HG02943 (cell line): Measurements from ENCODE around the gene PPP1R15A.
"Not testable (repeated sequence)": the region's sequence is repeated elsewhere in the genome, so short reads cannot be mapped to it uniquely, and the experiment has no call there.

Experiments
- ATAC-seq: cut with Tn5 transposase; IDR thresholded peaks from one replicate; pipeline ENCODE4 v1.9.1; 2021; ENCODE audit warnings: mild to moderate bottlenecking, low read depth, moderate library complexity; ENCODE audit not compliant: unreplicated experiment

The PPP1R15A gene

DNA sequence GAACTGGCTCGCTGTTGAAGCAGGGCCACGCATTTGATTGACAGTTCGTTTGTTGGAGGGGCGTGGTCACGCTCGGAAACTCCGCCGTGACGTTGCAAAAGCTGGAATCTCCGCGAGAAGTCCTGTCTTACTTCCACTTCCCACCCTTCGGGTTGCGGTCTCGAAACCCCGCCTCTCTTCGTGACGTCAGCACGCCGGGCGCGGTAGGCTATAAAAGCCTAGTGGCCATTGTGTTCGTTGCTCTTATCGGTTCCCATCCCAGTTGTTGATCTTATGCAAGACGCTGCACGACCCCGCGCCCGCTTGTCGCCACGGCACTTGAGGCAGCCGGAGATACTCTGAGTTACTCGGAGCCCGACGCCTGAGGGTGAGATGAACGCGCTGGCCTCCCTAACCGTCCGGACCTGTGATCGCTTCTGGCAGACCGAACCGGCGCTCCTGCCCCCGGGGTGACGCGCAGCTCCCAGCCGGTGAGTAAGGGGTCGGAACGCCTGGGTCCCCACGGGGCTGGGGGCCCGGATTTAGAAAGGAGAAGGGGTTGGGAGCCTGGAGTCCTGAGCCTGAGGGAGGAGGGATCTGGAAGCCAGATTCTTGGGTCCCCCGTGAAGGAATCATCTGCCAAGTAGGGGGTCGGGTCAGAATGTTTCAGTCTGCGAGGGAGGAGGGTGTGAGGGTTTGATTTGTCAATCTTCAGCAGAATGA is at the start of gene PPP1R15A:
Gene PPP1R15A (plus strand): TSS at position 240 of the 702 bp plus-strand sequence. CDS start 813 bp downstream, outside the sequence.
- peak; percentile 41 for ATAC-seq

DNA sequence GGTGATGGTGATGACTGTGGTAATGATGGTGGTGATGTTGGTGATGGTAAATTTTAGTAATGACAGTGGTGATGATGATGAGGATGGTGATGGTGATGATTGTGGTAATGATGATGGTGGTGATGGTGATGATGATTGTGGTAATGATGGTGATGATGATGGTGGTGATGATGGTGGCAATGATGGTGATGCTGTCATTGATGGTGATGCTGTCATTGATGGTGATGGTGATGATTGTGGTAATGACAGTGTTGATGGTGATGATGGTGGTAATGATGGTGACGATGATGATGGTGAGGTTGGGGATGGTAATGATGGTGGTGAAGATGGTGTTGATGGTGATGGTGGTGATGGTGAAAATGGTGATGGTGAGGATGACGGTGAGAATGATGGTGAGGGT is 49.7 kb upstream of the PPP1R15A start:
- ATAC-seq: no peak

DNA sequence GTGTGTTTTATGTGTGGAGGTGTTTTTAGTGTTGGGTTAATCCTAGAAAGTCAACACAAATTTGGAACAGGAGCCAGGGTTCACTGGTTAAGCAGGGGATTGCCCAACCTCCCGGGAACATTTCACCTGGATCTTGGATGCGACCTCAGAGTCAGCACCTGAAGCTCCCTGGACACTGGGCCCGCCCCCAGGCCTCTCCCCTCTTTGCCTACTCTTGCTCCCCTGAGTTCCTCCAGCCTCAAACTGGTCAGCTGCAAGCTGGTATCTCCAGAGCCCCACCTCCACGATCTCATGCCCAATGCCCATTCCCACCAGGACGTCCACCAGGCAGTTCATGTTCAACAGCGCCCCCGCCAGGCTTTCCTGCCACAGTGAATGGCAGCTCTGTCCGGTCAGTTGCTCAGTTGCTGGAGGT is 45.6 kb upstream of the PPP1R15A start:
- ATAC-seq: no peak

DNA sequence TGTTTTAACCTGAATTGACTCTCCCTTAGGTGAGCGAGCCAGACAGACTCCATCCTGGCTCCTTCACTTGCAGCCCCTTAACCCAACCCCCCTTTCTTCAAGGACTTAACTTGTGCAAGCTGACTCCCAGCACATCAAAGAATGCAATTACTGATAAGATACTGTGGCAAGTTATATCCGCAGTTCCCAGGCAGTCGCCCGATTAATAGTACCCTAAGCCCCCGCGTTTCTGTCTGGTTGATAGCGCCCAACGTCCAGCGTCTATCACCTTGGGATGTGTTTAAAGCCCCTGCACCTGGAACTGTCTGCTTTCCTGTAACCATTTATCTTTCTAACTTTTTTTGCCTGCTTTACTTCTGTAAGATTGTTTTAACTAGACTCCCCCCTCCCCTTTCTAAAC is 42.1 kb upstream of the PPP1R15A start:
- no peak for ATAC-seq

DNA sequence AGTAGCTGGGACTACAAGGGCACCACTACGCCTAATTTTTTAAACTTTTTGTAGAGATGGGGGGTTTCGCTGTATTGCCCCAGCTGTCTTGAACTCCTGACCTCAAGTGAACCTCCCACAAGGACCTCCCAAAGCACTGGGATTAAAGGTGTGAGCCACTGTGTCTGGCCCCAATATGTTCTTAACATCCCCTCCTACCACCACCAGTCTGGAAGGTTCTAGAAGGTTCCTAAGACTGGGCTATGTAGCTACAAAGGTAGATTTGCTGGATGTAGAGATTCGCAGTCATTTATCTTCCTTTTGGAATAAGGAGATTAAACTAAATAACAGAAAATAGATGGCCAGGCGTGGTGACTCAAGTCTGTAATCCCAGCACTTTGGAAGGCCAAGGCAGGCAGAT is 41.3 kb upstream of the PPP1R15A start:
- ATAC-seq: no peak

DNA sequence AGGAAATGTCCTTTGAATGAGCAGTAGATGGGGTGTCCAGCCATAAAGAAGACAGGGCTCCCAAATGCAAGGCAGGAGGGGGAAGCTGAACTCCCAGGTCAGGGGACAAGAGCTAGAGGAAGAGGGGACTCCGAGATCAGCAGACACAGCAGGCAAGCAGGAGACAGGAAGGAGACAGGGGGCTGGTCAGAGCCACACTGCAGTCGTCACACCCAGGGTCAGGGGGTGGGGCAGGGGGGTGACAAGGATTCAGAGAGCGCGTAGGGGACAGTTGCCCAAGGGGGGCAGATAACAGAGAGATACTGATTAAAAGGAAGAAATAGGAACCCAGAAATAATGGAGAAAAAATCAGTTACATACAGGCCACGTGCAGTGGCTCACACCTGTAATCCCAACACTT is 39.2 kb upstream of the PPP1R15A start:
- ATAC-seq: no peak

DNA sequence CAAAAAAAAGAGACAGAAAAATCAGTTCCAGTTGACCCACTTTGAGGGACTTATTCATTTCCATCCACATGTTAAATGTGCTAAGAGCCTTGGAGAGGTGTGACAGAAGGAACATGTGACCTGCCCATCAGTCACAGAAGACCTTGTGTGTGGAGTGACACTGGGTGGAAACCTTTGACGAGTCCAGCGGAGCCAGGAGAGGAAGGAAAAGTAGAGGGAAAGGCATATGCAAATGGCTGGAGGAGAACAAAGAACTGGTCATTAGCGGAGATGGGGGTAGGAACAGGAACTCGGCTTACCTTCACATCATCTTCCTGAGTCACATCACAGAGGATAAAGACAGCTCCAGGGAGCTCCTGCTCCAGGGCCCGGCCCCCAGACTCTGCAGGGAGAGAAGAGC is 38.2 kb upstream of the PPP1R15A start:
- ATAC-seq: no peak

DNA sequence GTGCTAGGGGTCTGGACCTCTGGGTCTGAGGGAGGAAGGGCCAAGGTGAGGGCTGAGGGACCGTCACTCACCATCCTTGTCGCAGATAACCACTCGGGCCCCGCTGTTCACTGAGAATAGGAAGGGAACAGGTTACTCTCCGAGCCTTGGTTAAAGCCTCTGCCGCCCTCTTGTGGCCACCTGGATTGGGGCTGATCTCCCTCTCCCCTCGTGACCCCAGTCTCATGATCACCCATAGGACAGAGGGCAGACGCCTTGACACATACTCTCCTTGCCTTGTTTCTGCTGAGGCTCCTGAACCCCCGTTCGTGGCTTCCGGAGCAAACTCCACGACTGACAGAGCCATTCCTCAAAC is 36.5 kb upstream of the PPP1R15A start:
- no peak for ATAC-seq

DNA sequence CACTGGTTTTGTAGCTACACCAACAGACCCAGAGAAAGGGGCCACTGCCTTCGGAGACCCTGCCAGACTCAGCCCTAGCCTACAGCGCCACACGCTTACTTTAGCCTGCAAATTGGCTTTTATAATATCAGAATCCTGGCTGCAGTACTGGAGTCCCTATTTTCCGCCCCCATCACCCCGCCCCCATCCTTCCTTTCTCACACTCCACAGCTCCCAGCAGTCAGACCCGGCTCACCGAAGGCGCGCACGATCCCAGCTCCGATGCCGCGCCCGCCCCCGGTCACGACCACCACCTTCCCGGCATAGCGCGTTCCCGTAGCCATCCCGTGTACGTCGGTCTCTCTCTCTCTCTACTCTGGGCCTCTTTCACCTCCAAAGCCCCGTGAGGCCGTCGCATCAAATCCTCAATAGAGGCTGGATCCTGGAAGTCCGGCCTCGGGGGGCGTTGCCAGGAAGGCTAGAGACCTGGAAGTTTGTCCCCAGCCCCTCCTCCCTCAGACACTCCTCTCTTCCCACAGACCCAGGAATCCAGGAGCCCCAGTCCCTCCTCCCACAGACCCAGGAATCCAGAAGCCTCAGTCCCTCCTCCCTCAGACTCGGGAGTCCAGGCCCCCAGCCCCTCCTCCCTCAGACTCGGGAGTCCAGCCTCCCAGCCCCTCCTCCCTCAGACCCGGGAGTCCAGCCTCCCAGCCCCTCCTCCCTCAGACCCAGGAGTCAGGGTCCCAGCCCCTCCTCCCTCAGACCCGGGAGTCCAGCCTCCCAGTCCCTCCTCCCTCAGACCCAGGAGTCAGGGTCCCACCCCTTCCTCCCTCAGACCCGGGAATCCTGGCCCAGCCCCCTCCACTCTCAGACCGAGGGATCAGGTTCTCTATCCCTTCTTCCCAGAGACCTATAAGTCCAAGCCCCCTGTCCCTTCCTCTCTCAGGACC is 35.9 kb upstream of the PPP1R15A start, which contains the start of gene HSD17B14:
Gene HSD17B14 (minus strand): TSS at position 403 of the 929 bp plus-strand sequence. CDS start 80 bp downstream, at position 323.
- no peak for ATAC-seq

DNA sequence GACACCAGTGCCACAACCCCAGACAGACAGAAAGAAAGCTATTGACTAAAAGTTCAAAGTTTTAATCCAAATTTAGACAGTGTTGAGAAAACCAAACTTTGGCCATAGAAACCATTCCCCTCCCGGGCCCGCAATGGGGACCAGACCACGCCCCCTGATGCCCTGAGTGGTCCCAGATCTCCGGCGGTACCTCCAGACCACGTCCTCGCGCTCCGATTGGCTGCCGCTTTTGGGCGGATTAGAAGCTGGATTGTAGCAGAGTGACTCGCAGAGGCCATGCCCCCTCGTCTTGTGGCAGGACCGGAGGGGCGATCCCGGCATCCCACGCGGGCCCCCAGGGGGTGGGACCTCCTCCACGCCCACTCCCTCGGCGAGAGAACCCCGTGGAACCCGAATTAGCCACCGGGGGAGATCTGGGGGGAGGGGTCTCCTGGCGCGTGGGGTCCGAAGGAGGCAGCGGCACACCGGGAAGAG is 35.1 kb upstream of the PPP1R15A start:
- ATAC-seq: no peak

DNA sequence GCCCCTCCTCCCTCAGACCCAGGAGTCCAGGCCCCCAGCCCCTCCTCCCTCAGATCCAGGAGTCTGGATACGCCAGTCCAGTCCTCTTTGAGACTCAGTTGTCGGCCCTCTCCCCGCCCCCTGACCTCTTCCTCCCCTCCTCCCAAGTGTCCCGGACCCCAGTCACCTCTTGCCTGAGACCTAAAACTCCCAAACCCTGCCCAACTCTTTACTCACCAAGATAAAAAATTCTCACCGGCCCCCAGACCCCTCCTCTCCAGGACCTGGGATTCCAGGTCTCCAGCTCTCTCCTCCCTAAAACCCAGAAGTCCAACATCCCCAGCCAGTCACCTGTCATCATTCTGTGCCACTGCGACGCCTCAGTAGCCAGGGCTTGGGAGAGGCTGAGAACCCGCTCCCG is 34.5 kb upstream of the PPP1R15A start:
- no peak for ATAC-seq

DNA sequence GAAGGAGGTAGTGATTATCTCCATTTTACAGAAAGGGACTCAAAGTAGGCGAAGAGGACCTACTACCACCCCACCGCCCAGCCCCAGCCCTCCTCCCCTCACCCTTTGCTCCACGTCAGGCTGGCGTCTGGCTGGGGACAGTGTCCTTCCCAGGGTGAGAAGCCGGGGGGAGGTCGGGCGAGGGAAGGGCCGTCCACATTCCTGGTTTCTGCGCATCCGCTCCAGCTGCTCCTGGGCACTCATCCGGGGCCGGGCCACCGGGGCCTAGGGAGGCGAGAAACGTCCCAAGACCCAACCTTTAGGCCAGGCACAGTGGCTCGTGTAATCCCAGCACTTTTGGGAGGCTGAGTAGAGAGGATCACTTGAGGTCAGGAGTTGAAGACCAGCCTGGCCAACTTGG is 31.2 kb upstream of the PPP1R15A start:
- ATAC-seq: no peak

DNA sequence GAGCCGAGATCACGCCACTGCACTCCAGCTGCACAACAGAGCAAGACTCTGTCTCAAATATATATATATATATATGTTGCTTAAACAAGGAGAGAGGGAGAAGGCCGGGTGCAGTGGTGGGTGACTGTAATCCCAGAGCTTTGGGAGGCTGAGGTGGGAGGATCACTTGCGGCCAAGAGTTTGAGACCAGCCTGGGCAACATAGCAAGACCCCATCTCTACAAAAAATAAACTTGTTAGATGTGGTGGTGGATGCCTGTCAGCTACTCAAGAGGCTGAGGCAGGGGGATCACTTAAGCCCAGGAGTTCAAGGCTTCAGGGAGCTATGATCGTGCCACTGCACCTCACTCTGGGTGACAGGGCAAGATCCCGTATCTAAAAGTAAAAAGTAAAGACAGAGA is 30.6 kb upstream of the PPP1R15A start:
- no peak for ATAC-seq

DNA sequence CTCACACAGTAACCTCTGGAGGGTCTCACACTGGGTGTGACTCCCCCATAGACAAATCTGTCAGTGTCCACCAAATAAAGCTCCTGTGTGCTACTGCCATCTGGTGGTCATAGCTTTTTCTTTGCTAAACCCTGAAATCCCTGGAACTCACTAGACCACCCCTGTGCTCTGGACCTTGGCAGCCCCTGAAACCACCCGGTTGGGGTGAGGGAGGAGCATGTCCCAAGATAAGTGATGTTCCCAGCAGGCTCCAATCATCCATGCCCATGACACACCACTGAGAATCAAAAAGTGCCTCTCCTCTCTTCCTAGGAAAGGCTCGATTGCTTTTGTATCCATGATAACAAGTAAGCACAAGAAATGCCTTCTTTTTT is 29.4 kb upstream of the PPP1R15A start:
- ATAC-seq: no peak

DNA sequence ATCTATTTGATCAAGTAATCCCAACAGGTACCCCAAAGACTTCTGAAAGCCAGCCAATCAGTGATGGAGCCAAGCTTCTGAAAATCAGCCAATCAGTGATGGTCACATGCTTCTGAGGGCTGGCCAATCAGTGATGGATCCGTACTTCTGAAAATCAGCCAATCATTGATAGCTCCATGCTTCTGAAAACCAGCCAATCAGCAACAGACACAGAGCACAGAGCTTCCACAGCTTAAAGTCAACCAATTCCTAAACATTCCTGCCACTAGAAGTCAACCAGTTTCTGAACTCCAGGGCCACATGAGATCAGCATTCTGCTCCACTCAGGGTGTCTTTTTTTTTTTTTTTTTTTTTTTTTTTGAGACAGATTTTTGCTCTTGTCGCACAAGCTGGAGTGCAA is 27.7 kb upstream of the PPP1R15A start:
- no peak for ATAC-seq

DNA sequence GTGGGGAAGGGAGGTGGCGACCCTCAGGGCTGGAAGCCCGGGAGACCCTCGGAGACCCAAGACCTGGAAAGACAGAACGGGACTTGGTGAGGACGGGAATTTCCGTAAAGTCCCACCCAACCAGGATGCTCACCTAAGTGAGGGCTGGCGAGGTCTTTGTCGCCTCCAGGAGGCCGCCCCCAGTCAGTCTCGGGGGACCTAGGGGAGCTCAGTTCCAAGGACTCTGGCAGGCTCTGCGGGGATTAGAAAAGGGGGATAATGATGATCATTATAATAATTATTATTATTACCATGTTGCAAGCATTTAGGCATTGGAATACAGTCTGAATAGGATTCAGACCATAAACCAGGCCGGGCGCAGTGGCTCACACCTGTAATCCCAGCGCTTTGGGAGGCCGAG is 26.8 kb upstream of the PPP1R15A start:
- no peak for ATAC-seq

DNA sequence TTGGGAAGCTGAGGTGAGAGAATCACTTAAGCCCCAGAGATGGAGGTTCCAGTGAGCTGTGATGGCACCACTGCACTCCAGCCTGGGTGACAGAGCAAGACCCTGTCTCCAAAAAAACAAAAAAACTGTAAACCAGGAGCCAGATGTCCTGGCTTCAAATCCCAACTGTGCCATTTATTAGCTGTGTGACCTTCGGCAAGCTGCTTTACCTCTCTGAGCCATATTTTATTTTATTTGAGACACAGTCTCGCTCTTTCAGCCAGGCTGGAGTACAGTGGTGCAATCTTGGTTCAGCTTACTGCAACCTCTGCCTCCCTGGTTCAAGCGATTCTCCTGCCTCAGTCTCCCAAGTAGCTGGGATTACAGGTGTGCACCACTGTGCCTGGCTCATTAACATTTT is 25.6 kb upstream of the PPP1R15A start:
- not testable (repeated sequence) for ATAC-seq

DNA sequence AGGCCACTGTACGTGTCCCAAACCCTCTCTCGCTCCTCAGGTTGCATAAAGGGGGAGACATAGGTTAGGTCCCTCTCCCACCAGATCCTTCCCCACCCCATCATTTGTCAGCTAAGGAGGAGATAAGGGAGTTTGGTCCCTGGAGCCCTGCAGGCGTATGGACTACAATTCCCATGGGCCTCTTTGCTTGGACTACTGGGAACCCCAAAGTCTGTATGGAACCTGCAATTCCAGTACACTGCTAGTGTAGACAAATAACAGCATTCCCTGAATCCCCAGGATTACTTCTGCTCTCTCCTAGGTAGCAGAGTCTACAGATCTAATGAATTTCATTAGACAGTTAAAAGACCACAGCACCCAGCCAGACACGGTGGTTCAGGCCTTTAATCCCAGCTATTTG is 19.9 kb upstream of the PPP1R15A start:
- no peak for ATAC-seq

DNA sequence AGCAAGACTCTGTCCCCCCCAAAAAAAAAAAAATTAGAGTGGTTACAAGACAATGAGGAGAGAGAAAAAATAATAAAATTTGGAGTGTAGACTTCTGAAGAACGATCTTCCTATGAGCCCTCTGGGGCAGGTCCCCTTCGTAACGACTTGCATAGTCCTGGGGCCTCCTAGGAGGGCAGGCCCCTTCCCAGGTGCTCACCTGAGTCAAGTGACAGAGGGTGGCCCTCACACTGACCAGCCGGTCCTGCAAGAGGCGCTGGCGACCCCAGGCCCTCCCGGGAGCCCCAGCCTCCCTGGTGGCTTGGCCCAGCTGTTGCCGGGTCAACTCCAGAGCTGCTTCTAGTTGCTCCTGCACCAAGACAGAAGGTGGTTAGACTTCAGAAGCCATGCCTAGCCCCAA is 18.7 kb upstream of the PPP1R15A start:
- no peak for ATAC-seq

DNA sequence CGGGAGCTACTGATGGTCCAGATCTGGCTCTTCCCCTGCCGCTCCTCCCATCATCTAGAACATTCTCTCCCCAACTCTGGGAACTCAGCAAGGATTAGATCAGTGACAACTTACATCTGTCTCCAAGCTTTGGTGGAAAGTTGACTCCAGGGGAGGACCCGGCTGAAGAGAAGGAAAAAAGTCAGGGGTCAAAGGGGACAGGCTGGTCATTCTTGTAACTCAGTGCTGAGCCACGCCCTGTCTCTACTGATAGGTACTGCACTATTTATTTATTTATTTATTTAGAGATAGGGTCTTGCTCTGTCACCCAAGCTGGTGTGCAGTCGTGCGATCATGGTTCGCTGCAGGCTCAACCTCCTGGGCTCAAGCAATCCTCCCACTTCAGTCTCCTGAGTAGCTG is 18.1 kb upstream of the PPP1R15A start:
- no peak for ATAC-seq

DNA sequence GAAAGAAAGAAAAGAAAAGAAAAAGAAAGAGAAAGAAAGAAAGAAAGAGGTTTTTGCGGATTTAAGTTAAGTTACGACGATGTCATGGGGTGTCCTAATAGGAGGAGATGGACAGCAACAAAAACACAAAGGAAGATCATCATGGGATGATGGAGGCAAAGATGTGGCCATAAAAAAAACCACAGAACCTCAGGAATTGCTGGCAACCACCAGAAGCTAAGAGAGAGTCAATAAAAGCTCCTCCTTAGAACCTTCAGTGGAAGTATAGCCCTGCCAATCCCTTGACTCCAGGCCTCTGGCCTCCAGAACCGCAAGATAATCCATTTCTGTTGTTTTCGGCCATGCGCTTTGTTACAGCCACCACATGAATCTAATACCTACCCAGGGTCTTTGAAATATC is 15.3 kb upstream of the PPP1R15A start:
- no peak for ATAC-seq
